GM12878 (cell line): ENCODE data around the gene DNMT3A.

Experiments used
- CTCF ChIP-seq, 3 experiments: IDR thresholded peaks in 2 of 3; conservative IDR thresholded peaks in 1 of 3; 2 replicates each; pipeline ENCODE4 v1.5.1; 2011; ENCODE audit warnings: low read depth in 3 of 3, low read length in 3 of 3, mild to moderate bottlenecking in 3 of 3, control low read depth in 2 of 3, moderate library complexity in 2 of 3, inconsistent platforms in 1 of 3, mixed read lengths in 1 of 3; ENCODE audit not compliant: control insufficient read depth in 2 of 3, insufficient read depth in 1 of 3; ENCODE audit errors: extremely low read depth in 1 of 3
- EZH2 ChIP-seq: IDR thresholded peaks from 2 replicates; pipeline ENCODE4 v1.6.1; 2012; ENCODE audit warnings: low read depth, mild to moderate bottlenecking, control low read depth, inconsistent platforms, low read length, borderline replicate concordance; ENCODE audit not compliant: control insufficient read depth
- HDAC2 ChIP-seq: fragments of 200-600 bp; sonication (generic); IDR thresholded peaks from 2 replicates; pipeline ENCODE4 v1.6.1; 2017
- IRF4 ChIP-seq: IDR thresholded peaks from 2 replicates; pipeline ENCODE4 v1.6.1; 2011; ENCODE audit warnings: low read depth, low read length
- NBN ChIP-seq: fragments of 450-650 bp; IDR thresholded peaks from 2 replicates; pipeline ENCODE4 v1.6.1; 2016
- POLR2A ChIP-seq: IDR thresholded peaks from 2 replicates; pipeline ENCODE4 v1.6.1; 2011; ENCODE audit warnings: low read depth, mild to moderate bottlenecking, low read length
- POLR2AphosphoS2 ChIP-seq: IDR thresholded peaks from 2 replicates; pipeline ENCODE4 v1.6.1; 2011; ENCODE audit warnings: low read depth, mild to moderate bottlenecking, low read length, improper control_type of control experiment, moderate library complexity
- RAD21 ChIP-seq: IDR thresholded peaks from 2 replicates; pipeline ENCODE4 v1.6.1; 2011; ENCODE audit warnings: mild to moderate bottlenecking, low read depth, low read length, moderate library complexity; ENCODE audit not compliant: insufficient read depth
- SRF ChIP-seq, 2 experiments: IDR thresholded peaks; 2 replicates each; pipeline ENCODE4 v1.6.1; 2011; ENCODE audit warnings: low read depth in 2 of 2, low read length in 2 of 2, mild to moderate bottlenecking in 1 of 2, moderate library complexity in 1 of 2
- TCF12 ChIP-seq: IDR thresholded peaks from 2 replicates; pipeline ENCODE4 v1.6.1; 2011; ENCODE audit warnings: low read depth, mild to moderate bottlenecking, low read length
- ZSCAN29 ChIP-seq: fragments of 450-650 bp; IDR thresholded peaks from 2 replicates; pipeline ENCODE4 v1.6.1; 2017; ENCODE audit warnings: mild to moderate bottlenecking, moderate library complexity
- ZZZ3 ChIP-seq: IDR thresholded peaks from 2 replicates; pipeline ENCODE4 v1.6.1; 2011; ENCODE audit warnings: low read depth; ENCODE audit not compliant: control insufficient read depth, insufficient read length
- TF ChIP-seq, protein P1 (sequence below): IDR thresholded peaks from 2 replicates; pipeline ENCODE4 v1.6.1; 2012; ENCODE audit warnings: improper control_type of control experiment, low read depth, low read length; ENCODE audit not compliant: insufficient replicate concordance
- TF ChIP-seq, protein P2 (sequence below): IDR thresholded peaks from 2 replicates; pipeline ENCODE4 v1.6.1; 2011; ENCODE audit warnings: borderline replicate concordance, low read depth, mild to moderate bottlenecking, moderate library complexity, mixed read lengths, low read length; ENCODE audit not compliant: insufficient read depth; ENCODE audit errors: extremely low read length

GRCh38 chr2:25380023-25380422 is 38.3 kb upstream of the DNMT3A start:
- TF ChIP-seq CTCF (IDR thresholded peaks at IDR 0.05 in 2 of 3, conservative IDR thresholded peaks at IDR 0.05 in 1 of 3; ENCODE audit: control insufficient read depth in 2 of 3, extremely low read depth in 1 of 3, insufficient read depth in 1 of 3, low read depth in 3 of 3, low read length in 3 of 3) (no peak), NBN (no peak), RAD21 (0 out of 2 replicates have a peak, but pooled peaks have one; percentile 9), ZZZ3 (no peak), IRF4 (no peak), POLR2A (no peak), HDAC2 (no peak), TCF12 (no peak), ZSCAN29 (no peak), EZH2 (no peak), SRF (IDR thresholded peaks at IDR 0.05; ENCODE audit: low read depth in 2 of 2, low read length in 2 of 2) (no peak), POLR2AphosphoS2 (no peak)
- TF ChIP-seq, protein P1, sequence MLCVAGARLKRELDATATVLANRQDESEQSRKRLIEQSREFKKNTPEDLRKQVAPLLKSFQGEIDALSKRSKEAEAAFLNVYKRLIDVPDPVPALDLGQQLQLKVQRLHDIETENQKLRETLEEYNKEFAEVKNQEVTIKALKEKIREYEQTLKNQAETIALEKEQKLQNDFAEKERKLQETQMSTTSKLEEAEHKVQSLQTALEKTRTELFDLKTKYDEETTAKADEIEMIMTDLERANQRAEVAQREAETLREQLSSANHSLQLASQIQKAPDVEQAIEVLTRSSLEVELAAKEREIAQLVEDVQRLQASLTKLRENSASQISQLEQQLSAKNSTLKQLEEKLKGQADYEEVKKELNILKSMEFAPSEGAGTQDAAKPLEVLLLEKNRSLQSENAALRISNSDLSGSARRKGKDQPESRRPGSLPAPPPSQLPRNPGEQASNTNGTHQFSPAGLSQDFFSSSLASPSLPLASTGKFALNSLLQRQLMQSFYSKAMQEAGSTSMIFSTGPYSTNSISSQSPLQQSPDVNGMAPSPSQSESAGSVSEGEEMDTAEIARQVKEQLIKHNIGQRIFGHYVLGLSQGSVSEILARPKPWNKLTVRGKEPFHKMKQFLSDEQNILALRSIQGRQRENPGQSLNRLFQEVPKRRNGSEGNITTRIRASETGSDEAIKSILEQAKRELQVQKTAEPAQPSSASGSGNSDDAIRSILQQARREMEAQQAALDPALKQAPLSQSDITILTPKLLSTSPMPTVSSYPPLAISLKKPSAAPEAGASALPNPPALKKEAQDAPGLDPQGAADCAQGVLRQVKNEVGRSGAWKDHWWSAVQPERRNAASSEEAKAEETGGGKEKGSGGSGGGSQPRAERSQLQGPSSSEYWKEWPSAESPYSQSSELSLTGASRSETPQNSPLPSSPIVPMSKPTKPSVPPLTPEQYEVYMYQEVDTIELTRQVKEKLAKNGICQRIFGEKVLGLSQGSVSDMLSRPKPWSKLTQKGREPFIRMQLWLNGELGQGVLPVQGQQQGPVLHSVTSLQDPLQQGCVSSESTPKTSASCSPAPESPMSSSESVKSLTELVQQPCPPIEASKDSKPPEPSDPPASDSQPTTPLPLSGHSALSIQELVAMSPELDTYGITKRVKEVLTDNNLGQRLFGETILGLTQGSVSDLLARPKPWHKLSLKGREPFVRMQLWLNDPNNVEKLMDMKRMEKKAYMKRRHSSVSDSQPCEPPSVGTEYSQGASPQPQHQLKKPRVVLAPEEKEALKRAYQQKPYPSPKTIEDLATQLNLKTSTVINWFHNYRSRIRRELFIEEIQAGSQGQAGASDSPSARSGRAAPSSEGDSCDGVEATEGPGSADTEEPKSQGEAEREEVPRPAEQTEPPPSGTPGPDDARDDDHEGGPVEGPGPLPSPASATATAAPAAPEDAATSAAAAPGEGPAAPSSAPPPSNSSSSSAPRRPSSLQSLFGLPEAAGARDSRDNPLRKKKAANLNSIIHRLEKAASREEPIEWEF, result no peak
- TF ChIP-seq, protein P2, sequence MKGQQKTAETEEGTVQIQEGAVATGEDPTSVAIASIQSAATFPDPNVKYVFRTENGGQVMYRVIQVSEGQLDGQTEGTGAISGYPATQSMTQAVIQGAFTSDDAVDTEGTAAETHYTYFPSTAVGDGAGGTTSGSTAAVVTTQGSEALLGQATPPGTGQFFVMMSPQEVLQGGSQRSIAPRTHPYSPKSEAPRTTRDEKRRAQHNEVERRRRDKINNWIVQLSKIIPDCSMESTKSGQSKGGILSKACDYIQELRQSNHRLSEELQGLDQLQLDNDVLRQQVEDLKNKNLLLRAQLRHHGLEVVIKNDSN, result no peak
